ENCODE results near the gene TMEM222.
"Not testable (repeated sequence)": the region's sequence is repeated elsewhere in the genome, so short reads cannot be mapped to it uniquely, and the experiment has no call there.

The TMEM222 gene, protein sequence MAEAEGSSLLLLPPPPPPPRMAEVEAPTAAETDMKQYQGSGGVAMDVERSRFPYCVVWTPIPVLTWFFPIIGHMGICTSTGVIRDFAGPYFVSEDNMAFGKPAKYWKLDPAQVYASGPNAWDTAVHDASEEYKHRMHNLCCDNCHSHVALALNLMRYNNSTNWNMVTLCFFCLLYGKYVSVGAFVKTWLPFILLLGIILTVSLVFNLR

DNA sequence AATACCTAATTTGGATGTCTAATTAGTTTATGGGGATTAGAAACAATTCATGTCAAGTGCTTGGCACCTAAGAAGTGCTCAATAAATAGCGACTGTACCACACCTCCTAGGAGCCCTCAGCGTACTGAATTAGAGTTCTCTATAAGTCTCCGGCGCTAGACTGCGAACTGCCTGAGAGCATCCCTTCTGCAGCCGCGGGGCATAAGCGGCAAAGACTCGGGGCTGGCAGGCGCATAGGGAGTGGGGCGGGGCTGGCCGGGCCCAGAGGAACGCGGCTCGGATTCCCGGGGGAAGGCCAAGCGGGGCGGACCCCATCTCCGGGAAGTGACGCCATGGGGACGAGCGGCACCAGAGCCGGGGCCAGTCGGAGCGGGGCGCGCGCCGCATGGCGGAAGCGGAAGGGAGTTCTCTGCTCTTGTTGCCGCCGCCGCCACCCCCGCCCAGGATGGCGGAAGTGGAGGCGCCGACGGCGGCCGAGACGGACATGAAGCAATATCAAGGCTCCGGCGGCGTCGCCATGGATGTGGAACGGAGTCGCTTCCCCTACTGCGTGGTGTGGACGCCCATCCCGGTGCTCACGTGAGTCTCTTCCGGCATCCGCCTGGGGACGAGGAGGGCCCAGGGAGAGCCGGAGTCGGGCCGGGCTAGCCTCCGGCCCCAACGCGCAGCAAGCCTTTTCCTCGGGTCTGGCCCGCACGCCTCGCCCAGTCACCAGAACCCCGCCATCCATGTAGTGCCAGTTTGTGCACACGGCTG lies at the start of gene TMEM222:
Gene TMEM222 (plus strand): TSS at position 351 of the 756 bp plus-strand sequence. CDS start 35 bp downstream, at position 386.
- DNase-seq (ENCODE audit: low spot score) = peak; percentile 96

DNA sequence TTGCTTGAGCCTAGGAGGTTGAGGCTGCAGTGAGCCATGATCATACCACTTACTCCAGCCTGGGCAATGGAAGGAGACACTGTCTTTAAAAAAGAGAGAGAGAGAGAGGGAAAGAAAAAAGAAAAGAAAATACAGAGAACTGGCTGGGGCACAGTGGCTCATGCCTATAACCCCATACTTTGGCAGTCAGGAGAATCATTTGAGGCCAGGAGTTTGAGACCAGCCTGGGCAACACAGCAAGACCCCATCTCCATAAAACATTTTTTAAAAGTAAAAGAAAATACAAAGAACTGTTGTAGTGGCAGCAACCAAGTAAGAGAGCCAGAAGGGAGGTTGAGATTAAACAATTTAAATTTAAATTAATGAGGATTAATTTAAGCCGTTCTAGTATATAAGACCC lies 47.8 kb upstream of the TMEM222 start:
- DNase-seq (ENCODE audit: low spot score) = no peak

DNA sequence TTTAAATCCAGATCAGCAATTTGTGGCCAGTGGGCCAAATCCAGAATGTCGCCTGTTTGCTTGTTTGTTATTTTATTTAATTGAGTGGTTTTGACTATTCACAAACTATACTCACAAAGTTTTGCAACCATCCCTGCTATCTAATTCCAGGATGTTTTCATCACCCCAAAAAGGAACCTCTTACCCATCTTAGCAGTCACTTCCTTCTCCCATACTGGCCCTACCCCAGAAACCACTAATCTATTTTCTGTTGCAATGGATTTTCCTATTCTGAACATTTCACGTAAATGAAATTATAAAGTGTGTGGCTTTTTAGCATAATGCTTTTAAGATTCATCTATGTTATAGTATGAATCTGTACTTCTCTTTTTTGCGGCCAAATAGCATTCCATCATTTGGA lies 46.3 kb upstream of the TMEM222 start:
- no peak for DNase-seq (ENCODE audit: low spot score)

DNA sequence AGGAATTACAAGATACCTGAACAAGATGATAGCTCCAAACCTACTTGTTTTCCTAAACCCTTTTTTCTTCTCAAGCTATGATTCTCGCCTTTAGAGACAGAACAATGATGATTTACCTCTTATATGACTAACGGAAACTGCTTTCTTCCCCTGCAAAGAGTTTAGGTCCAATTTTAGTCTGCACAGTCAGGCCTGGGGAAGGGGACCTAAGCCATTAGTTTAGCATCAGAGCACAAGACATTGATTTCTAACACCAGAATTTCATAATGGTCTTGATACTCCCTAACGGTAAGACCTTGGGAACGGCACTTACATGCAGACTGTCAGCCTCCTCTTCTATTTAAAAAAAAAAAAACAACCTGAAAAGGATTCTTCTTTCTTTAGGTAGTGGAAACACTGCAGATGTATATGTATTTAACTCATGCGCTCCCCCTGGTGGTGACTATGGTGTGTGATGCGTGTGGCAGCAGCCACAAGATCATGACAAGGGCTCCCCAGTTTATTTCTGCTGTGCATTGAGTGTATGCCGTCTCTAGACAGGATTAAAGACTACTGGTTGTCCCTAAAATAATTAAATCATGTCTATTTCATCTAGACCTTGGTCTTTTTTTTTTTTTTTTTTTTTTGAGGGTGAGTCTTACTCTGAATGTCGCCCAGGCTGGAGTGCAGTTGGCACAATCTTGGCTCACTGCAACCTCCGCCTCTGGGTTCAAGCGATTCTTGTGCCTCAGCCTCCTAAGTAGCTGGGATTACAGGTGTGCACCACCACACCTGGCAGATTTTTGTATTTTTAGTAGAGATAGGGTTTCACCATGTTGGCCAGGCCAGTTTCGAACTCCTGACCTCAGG lies 37.3 kb upstream of the TMEM222 start:
- DNase-seq (ENCODE audit: low spot score) = peak; percentile 90

DNA sequence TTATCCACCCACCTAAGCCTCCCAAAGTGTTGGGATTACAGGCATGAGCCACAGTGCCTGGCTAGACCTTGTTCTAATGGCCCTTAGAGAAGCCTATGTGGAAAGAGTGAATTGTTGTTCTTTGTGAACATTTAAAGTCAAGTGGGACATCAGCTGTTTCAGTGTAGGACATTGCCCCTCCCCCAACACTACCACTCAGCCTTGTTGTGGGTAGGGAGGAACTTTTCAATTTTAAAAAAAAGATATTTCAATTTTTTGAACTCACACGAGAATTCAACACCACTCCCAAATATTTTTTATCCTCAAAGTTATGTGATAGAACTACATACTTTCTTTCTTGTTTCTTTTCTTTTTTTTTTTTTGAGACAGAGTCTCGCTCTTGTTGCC lies 36.7 kb upstream of the TMEM222 start:
- no peak for DNase-seq (ENCODE audit: low spot score)

DNA sequence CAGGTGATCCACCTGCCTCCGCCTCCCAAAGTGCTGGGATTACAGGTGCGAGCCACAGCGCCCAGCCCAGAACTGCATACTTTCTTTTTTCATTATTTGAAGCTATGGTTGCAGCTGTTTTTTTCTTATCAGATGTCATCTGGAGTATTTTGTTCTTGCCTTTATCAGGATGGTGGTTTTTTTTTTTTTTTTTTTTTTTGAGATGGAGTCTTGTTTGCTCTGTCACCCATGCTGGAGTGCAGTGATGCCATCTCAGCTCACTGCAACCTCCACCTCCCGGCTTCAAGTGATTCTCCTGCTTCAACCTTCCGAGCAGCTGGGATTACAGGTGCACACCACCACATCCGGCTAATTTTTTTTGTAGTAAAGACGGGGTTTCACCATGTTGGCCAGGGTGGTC lies 36.1 kb upstream of the TMEM222 start:
- not testable (repeated sequence) for DNase-seq (ENCODE audit: low spot score)

DNA sequence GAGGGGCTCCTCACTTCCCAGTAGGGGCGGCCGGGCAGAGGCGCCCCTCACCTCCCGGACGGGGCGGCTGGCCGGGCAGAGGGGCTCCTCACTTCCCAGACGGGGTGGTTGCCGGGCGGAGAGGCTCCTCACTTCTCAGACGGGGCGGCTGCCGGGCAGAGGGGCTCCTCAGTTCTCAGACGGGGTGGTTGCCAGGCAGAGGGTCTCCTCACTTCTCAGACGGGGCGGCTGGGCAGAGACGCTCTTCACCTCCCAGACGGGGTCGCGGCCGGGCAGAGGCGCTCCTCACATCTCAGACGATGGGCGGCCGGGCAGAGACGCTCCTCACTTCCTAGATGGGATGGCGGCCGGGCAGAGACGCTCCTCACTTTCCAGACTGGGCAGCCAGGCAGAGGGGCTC lies 32.8 kb upstream of the TMEM222 start:
- DNase-seq (ENCODE audit: low spot score) = not testable (repeated sequence)

DNA sequence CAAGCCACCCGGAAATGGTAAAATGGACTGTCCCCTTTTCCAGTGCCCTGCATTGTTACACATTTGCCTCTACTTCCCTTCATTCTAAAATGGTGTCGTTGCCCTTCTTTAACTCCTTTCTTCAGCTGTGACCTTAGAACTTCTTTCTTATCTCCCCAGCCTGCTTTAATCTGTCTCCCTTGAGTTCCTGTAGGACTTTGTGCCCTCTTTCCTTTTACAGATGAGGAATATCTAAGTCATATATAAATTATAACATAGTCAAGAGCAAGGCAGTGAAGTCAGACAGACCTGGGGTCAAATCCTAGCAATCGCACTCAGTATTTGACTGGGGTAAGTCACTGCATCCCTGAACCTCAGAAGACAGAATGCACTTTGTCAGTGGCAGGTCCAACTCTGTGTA lies 31.4 kb upstream of the TMEM222 start:
- no peak for DNase-seq (ENCODE audit: low spot score)

DNA sequence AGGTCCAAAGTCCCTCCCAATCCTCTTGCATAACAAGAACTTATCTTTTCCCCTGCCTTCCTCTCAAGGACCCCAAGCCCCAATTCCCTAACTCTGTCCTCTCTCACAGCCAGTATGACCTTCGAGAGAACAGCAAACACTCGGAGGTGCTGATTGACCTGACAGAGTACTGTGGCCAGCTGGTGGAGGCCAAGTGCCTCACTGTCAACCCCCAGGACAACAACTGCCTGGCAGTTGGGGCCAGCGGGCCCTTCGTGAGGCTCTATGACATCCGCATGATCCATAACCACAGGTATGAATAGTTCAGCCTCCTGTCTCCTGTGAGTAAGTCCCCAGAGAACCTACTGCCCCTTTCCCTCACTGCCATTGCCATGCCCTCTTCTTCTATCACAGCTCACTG lies 29.9 kb upstream of the TMEM222 start:
- DNase-seq (ENCODE audit: low spot score) = no peak

DNA sequence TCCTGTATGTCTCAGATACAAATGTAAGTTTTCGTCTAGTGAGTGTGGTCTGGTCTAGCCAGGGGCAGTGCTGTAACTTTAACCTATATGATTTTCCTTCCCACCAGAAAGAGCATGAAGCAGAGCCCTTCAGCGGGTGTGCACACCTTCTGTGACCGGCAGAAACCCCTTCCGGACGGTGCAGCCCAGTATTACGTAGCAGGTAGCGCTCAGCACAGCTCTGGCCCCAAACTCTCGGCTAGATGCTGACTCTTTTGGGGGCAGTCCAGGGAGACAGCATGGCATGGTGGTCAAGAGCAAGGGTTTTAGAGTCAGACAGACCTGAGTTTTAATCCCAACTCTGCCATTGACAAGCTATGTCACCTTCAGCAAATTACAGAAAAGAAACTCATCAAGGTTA lies 28.0 kb upstream of the TMEM222 start:
- no peak for DNase-seq (ENCODE audit: low spot score)

DNA sequence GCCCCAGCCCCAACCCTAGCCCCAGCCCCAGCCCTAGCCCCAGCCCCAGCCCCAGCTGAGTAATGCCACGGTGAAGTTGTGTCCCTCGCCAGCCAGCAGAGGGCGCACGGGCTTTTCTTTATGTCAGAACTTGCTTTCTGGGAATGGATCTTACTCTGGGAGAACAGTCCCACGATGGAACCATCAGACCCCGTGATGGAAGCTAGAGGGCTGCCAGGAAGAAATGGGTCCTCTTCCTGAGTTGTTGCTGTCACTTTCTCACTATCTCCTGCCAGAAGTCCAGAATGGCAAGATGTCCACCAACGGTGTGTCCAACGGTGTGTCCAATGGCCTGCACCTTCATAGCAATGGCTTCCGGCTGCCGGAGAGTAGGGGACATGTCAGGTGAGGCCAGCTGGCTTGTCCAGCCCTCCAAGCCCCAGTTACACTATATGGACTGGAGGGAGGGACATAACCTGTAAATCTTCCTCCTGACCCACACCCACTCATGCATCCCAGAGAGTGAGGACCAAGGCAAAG lies 25.1 kb upstream of the TMEM222 start:
- peak; percentile 78 for DNase-seq (ENCODE audit: low spot score)

DNA sequence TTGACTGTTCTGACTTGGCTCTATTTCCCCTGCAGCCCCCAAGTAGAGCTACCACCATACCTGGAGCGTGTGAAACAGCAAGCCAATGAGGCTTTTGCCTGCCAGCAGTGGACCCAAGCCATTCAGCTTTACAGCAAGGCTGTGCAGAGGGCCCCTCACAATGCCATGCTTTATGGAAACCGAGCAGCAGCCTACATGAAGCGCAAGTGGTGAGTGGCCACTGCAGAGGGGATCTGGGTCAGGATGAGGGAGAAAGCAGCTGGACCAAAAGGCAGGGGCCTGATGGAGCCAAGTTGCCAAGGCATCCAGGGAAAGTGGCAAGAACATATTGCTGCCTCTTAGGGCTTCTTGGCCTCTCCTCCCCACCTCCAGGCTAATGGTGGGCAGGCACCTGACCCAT lies 24.1 kb upstream of the TMEM222 start:
- DNase-seq (ENCODE audit: low spot score) = no peak

DNA sequence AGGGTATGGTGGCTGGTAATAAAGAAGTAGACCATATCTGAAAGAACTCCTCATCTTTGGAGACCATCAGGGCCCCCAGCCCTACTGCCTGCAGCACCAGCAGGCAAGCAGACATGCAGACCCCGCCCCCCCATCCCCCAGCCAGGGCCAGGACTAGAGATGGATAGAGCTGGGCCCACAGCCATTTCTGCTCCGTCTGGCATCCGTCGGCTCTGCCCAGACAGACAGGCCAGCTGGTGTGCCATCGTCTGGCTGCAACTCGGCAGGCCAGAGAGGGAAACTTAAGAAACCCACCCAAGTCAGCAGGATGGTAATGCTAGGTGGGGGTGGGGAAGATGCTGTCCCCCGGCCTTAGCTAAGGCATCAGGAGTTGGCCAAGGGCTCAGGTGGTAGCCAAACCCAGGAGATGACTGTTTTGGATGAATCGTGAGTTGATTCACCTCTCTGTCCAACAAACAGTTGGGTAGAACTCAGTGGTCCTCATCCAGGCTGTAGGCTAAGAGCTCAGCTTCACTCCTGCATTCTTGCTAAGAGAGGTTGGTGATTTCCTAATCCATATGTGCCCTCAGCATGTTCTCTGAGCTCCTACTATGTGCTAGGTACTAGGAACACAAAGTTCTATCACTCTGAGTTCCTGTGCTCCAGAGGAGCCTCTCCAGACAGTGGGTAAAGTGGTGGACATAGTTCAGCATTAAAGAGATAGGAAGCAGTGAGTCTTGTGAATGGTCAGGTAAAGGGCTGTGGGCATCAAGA lies 23.2 kb upstream of the TMEM222 start:
- peak; percentile 38 for DNase-seq (ENCODE audit: low spot score)

DNA sequence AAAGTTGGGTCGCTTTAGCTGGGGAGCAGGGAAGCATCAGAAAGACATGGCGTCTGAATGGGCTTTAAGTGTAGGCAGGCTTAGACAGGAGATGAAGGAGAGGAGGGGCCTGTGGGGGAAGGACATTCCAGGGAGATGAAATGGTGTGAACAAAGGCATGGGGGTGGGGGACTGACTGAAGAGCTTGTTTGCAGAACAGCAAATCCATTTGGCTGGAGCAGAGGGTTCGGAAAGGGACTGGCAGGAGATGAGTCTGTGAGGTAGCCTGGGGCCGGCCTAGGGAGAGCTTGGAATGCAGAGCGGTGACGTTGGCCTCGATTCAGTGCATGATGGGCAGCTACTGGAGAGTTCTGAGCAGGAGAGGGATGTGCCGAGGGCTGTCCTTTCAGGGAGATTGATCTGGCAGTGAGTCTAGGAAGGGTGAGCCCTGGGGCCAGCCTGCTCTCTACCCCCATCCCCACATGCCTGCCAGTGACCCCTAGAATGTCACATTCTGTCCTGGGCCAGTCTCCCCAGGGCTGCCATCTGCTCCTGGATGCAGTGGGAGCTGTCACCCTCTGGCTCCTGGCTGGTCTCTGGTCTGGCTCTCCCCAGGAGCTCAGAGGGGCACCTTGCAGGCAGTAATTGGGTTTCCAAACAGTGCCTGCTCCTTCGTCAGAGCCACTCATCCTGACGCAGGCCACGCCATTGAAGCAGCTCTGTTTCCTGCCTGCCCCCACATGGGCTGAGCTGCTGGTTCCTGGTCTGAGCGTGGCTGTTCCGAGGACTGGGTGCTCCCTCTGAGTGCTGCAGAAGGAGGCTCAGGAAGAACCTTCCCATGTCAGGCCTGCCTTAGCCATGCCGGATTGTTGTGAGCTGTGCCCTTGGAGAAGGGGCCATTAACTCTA lies 22.3 kb upstream of the TMEM222 start:
- DNase-seq (ENCODE audit: low spot score) = peak; percentile 97

DNA sequence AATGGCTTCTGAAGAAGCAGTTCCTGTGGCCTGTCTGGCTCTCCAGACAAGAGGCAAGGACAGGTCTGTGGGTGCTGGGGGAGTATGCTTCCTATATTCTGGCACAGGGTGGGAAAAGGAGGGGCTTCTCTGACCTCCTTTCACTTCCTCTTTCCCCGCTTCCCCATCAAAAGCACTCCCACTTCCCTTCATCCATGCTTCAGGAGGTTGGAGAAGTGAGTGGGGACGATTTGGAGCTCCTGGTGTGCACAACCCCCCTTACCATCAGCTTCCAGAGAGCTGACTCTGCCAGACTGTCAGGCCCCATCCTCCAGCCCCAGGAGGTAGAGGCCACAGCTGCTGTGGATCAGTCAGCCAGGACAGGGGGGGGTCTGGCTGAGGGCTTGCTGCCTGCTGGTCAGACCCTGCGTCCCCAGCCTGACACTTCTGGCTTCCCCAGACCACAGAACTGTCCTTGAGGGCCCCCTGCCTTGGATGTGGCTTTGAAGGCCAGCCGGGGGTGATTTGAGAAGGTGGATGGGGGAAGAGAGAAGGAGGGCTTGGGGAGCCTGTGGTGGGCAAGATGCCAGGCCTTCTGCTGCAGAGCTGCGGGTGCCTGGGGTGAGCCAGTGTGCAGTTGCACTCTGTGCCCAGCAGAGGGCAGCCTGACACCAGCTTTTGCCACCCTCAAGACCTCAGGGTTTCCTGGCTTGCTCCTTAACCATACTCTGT lies 21.5 kb upstream of the TMEM222 start:
- DNase-seq (ENCODE audit: low spot score) = peak; percentile 96

DNA sequence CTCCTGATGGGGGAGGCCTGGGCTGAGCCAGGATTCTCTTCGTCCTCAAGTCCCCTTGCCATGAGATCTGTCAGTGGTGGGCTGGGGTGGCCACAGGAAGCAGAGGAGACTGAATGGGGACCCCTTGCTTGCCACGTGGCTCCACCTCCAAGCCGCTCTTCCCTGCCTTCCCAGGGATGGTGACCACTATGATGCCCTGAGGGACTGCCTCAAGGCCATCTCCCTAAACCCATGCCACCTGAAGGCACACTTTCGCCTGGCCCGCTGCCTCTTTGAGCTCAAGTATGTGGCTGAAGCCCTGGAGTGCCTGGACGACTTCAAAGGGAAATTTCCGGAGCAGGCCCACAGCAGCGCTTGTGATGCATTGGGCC lies 20.9 kb upstream of the TMEM222 start:
- DNase-seq (ENCODE audit: low spot score) = no peak

DNA sequence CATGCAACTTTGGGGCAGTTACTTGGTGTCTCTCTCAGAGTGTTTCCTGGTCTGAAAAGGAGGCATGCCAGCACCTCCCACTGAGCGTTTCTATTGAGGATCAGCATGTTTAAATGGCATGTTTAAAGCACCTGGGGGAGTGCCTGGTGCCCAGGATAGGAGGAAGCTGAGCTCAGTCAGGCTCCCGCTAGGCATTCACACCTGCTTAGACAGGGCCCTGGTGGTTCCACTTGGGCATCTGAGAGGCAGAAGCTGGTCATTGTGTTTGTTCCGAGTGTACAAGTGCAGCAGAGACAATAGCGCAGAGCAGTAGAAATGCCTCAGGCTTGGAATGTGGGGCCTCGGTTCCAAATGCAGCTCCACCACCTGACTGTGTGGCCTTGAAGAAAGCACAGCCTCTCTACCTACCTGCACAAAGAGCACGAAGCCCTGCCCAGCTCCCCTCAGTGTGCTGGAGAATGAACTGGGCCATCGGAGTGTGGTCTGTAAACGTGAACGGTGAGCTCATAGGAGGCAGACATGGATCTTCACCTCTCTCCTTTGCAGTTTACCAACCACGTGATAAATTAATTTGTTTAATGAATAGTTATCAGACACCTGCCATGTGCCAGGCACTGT lies 20.3 kb upstream of the TMEM222 start:
- peak; percentile 50 for DNase-seq (ENCODE audit: low spot score)

DNA sequence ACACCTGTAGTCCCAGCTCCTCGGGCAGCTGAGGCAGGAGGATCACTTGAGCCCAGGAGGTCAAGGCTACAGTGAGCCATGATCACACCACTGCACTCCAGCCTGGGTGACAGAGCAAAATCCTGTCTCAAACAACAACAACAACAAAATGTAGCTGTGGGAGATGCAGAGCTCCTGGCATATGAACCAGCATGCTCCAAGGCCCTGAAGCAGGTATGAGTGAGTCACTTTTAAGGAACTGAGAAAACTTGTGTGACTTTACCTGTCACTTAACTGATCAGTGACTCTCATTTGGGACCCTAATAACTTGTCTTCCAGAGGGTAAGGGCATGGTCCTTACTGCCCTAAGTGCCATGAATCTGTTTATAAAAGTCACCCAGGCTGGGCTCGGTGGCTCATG lies 19.4 kb upstream of the TMEM222 start:
- no peak for DNase-seq (ENCODE audit: low spot score)

DNA sequence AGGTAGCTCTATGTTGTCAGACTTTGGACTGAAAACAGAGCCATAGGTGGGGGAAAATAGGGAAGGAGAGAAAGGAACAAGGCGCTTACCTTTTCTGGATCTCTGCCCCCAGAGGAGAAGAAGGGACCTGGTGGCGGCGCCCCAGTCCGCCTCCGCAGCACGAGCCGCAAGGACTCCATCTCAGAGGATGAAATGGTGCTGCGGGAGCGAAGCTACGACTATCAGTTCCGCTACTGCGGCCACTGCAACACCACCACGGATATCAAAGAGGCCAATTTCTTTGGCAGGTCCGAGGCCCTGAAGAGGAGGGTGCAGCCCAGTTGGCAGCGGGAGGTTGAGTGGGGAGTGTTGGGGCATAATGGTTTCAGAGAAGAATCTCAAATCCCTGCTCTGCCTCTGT lies 18.5 kb upstream of the TMEM222 start:
- no peak for DNase-seq (ENCODE audit: low spot score)

DNA sequence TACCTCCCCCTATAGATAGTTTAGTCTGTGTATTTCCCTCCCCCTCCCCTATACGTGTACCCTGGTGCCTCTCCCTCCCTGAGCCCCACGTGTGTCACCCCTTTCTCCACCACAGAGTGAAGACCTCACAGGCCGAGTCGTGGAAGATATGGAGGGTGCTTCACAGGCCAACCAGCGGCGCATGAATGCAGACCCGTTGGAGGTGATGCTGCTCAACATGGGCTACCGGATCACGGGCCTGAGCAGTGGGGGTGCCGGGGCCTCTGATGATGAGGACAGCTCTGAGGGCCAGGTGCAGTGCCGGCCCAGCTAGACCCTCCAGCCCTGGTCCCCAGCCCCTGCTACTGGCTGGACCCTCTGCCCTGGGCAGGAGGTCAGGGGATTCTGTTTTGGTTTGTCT lies 15.9 kb upstream of the TMEM222 start:
- no peak for DNase-seq (ENCODE audit: low spot score)
